ENCODE results near the gene TMPRSS3.

The TMPRSS3 gene

DNA sequence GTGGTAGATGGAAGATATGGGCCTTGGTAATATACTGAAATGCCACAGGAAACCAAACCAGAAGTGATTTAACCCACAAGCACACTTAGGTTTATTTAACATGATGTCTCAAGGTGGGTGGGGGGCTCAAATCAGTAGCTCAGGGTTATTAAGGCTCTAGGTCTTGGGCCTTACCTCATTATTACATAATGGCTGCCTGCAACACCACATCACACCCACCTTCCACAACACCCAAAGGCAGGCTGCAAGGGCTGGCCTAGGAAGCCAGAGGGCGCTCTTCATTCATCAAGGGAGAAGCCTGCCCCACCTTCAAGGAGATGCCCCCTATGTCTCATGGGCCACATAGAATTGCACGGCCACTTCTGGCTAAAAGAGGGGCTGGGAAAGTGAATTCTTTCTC, 35.5 kb downstream of the TMPRSS3 start:
- Histone ChIP-seq H3K27ac (ENCODE audit: low read depth, low read length) (no peak overlapping the region), H3F3A (ENCODE audit: insufficient read depth) (no peaks in the 10 kb centered on the region), H3K36me3 (ENCODE audit: low read length) (no peaks in the 10 kb centered on the region), H2AFZ (ENCODE audit: low read depth, low read length, severe bottlenecking) (no peak overlapping the region), H3K27me3 (ENCODE audit: low read length) (no peaks in the 10 kb centered on the region), H3K4me3 (ENCODE audit: insufficient read depth, low read length, poor library complexity, severe bottlenecking) (no peak overlapping the region), H3K9me2 (replicated peaks; ENCODE audit: insufficient read depth, low read length) (no peaks in the 10 kb centered on the region), H3K9ac (ENCODE audit: low read length) (no peak overlapping the region), H3K9me3 (ENCODE audit: insufficient read depth, low read length) (no peaks in the 10 kb centered on the region), H3K4me2 (ENCODE audit: low read depth, low read length, poor library complexity, severe bottlenecking) (no peak overlapping the region), H4K20me1 (ENCODE audit: low read depth, low read length) (no peaks in the 10 kb centered on the region), H3K79me2 (ENCODE audit: insufficient read depth, low read length) (no peaks in the 10 kb centered on the region)
- TF ChIP-seq, protein P1, sequence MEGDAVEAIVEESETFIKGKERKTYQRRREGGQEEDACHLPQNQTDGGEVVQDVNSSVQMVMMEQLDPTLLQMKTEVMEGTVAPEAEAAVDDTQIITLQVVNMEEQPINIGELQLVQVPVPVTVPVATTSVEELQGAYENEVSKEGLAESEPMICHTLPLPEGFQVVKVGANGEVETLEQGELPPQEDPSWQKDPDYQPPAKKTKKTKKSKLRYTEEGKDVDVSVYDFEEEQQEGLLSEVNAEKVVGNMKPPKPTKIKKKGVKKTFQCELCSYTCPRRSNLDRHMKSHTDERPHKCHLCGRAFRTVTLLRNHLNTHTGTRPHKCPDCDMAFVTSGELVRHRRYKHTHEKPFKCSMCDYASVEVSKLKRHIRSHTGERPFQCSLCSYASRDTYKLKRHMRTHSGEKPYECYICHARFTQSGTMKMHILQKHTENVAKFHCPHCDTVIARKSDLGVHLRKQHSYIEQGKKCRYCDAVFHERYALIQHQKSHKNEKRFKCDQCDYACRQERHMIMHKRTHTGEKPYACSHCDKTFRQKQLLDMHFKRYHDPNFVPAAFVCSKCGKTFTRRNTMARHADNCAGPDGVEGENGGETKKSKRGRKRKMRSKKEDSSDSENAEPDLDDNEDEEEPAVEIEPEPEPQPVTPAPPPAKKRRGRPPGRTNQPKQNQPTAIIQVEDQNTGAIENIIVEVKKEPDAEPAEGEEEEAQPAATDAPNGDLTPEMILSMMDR (IDR thresholded peaks at IDR 0.05; ENCODE audit: insufficient read depth, low read length, poor library complexity, severe bottlenecking), result no peak

DNA sequence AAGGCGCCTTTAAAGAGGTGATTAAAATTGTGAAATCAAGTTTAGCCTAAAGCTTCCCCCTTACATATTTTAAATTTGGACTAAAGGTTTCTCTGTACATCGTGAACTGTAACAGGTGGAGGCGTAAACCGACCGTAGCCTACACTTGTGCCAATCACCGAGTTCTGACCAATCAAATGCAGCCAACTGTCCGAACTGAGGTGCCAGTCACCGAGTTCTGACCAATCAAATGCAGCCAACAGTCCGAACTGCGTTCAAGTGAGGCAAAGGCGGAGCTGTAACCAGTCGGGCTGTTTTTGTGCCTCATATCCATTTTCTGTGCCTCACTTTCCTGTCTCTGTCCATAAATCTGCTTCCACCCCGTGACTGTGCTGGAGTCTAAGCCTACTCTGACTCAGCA, 36.9 kb downstream of the TMPRSS3 start:
- H3K4me2 ChIP-seq (ENCODE audit: low read depth, low read length, poor library complexity, severe bottlenecking), result no peak overlapping the region
- H3K27me3 ChIP-seq (ENCODE audit: low read length), result no peaks in the 10 kb centered on the region
- H3K4me3 ChIP-seq (ENCODE audit: insufficient read depth, low read length, poor library complexity, severe bottlenecking), result no peak overlapping the region
- no peak for TF ChIP-seq EZH2phosphoT487 (conservative IDR thresholded peaks at IDR 0.05; ENCODE audit: low read length)
- TF ChIP-seq, protein P1 (IDR thresholded peaks at IDR 0.05; ENCODE audit: insufficient read depth, low read length, poor library complexity, severe bottlenecking), result no peak
- no peak overlapping the region for H2AFZ ChIP-seq (ENCODE audit: low read depth, low read length, severe bottlenecking)
- no peaks in the 10 kb centered on the region for H3K9me3 ChIP-seq (ENCODE audit: insufficient read depth, low read length)
- H3F3A ChIP-seq (ENCODE audit: insufficient read depth), result no peaks in the 10 kb centered on the region
- H3K79me2 ChIP-seq (ENCODE audit: insufficient read depth, low read length), result no peaks in the 10 kb centered on the region
- H3K9ac ChIP-seq (ENCODE audit: low read length), result no peak overlapping the region
- no peaks in the 10 kb centered on the region for H3K36me3 ChIP-seq (ENCODE audit: low read length)
- H4K20me1 ChIP-seq (ENCODE audit: low read depth, low read length), result no peaks in the 10 kb centered on the region
- H3K9me2 ChIP-seq (replicated peaks; ENCODE audit: insufficient read depth, low read length), result no peaks in the 10 kb centered on the region
- H3K27ac ChIP-seq (ENCODE audit: low read depth, low read length), result no peak overlapping the region

DNA sequence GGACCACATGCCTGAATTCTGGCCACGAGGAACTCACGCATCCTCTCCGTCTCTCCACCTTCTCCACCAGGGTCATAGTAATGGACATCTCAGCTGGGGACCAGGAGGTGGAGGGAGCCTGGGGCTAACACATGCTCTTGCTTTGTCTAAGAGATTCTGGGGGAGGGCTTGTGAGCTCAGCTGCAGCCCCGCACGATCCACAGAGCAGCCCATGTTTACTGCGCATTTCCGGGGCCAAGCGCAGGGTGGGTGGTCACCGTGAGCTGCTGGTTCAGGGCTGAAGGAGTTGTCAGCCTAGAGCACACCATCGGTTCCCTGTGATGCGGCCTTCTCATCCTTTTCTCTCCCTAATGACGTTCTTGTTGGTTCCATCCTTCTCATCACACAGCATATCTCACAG, 37.6 kb downstream of the TMPRSS3 start:
- Histone ChIP-seq H3K4me2 (ENCODE audit: low read depth, low read length, poor library complexity, severe bottlenecking) (no peak overlapping the region), H3F3A (ENCODE audit: insufficient read depth) (no peaks in the 10 kb centered on the region), H3K27me3 (ENCODE audit: low read length) (no peaks in the 10 kb centered on the region), H3K9me2 (replicated peaks; ENCODE audit: insufficient read depth, low read length) (no peaks in the 10 kb centered on the region), H3K9ac (ENCODE audit: low read length) (no peak overlapping the region), H3K9me3 (ENCODE audit: insufficient read depth, low read length) (no peaks in the 10 kb centered on the region), H3K36me3 (ENCODE audit: low read length) (no peaks in the 10 kb centered on the region), H3K79me2 (ENCODE audit: insufficient read depth, low read length) (no peaks in the 10 kb centered on the region), H2AFZ (ENCODE audit: low read depth, low read length, severe bottlenecking) (no peak overlapping the region), H4K20me1 (ENCODE audit: low read depth, low read length) (no peaks in the 10 kb centered on the region), H3K4me3 (ENCODE audit: insufficient read depth, low read length, poor library complexity, severe bottlenecking) (no peak overlapping the region), H3K27ac (ENCODE audit: low read depth, low read length) (no peak overlapping the region)
- no peak for TF ChIP-seq EZH2phosphoT487 (conservative IDR thresholded peaks at IDR 0.05; ENCODE audit: low read length)
- TF ChIP-seq, protein P1 (IDR thresholded peaks at IDR 0.05; ENCODE audit: insufficient read depth, low read length, poor library complexity, severe bottlenecking), result no peak

DNA sequence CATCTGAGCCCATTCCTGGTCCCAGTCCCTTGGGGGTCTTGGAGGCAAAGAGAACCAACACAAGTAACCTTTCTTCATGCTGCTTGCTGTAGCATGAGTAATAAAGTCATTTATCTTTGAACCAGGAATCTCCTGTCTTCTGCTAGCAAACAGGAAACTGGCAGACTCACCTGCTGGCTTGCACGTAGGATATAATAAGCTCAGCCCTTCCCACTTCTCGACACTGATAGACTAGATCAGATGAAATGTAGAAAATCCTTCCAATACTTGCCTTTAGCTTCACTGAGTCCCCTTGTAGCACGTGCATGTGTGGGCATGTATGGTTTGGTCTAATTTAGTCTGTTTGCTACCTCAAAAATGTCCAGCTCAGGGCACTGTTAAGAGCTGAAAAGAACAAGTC, 38.5 kb downstream of the TMPRSS3 start:
- Histone ChIP-seq H3K4me3 (ENCODE audit: insufficient read depth, low read length, poor library complexity, severe bottlenecking) (no peak overlapping the region), H3K79me2 (ENCODE audit: insufficient read depth, low read length) (no peaks in the 10 kb centered on the region), H3K9me3 (ENCODE audit: insufficient read depth, low read length) (no peaks in the 10 kb centered on the region), H3K4me2 (ENCODE audit: low read depth, low read length, poor library complexity, severe bottlenecking) (no peak overlapping the region), H3K9me2 (replicated peaks; ENCODE audit: insufficient read depth, low read length) (no peaks in the 10 kb centered on the region), H2AFZ (ENCODE audit: low read depth, low read length, severe bottlenecking) (no peak overlapping the region), H3F3A (ENCODE audit: insufficient read depth) (no peaks in the 10 kb centered on the region), H4K20me1 (ENCODE audit: low read depth, low read length) (no peaks in the 10 kb centered on the region), H3K36me3 (ENCODE audit: low read length) (no peaks in the 10 kb centered on the region), H3K9ac (ENCODE audit: low read length) (no peak overlapping the region), H3K27ac (ENCODE audit: low read depth, low read length) (no peak overlapping the region), H3K27me3 (ENCODE audit: low read length) (no peaks in the 10 kb centered on the region)
- TF ChIP-seq, protein P1 (IDR thresholded peaks at IDR 0.05; ENCODE audit: insufficient read depth, low read length, poor library complexity, severe bottlenecking), result no peak
- TF ChIP-seq EZH2phosphoT487 (conservative IDR thresholded peaks at IDR 0.05; ENCODE audit: low read length), result no peak

Data from SU-DHL-6 (cell line).